Aorta (tissue), 5 donors: ENCODE measurements around the gene CANT1. TPM values are rescaled to one million over a fixed set of nuclear protein-coding genes. Genes with fewer than 3 reads are reported as not detected.

Experiments
- ATAC-seq: fragments of 200-7000 bp; cut with Tn5 transposase; one replicate; pipeline ENCODE4 v1.9.1; 2022; ENCODE audit warnings: moderate library complexity; ENCODE audit not compliant: low FRiP score
- DNase-seq, 2 donors: peaks; one replicate each; pipeline ENCODE4 v3.0.0-alpha.2; 2020
- H3K27ac ChIP-seq, 2 donors: one replicate each; pipeline ENCODE4 v1.5.1; 2013; ENCODE audit warnings: low read length in 2 of 2, mild to moderate bottlenecking in 2 of 2, moderate library complexity in 2 of 2, control low read depth in 1 of 2, inconsistent platforms in 1 of 2, low read depth in 1 of 2
- H3K27me3 ChIP-seq, 2 donors: one replicate each; pipeline ENCODE4 v1.6.1; 2013; ENCODE audit warnings: control low read depth in 1 of 2, low read length in 1 of 2, mild to moderate bottlenecking in 1 of 2, moderate library complexity in 1 of 2; ENCODE audit not compliant: insufficient read depth in 2 of 2, control insufficient read depth in 1 of 2
- H3K36me3 ChIP-seq, 2 donors: one replicate each; pipeline ENCODE4 v1.6.1; 2013; ENCODE audit warnings: control low read depth in 1 of 2, low read length in 1 of 2, mild to moderate bottlenecking in 1 of 2; ENCODE audit not compliant: insufficient read depth in 2 of 2, control insufficient read depth in 1 of 2
- H3K4me1 ChIP-seq, 2 donors: one replicate each; pipeline ENCODE4 v1.6.1; 2013; ENCODE audit warnings: low read length in 2 of 2, control low read depth in 1 of 2, mild to moderate bottlenecking in 1 of 2, moderate library complexity in 1 of 2; ENCODE audit not compliant: insufficient read depth in 2 of 2, control insufficient read depth in 1 of 2
- H3K4me3 ChIP-seq, 2 donors: one replicate each; pipeline ENCODE4 v1.5.1; 2013; ENCODE audit warnings: low read length in 2 of 2, control low read depth in 1 of 2, mild to moderate bottlenecking in 1 of 2
- H3K9me3 ChIP-seq: one replicate; pipeline ENCODE4 v1.6.1; 2013; ENCODE audit warnings: mild to moderate bottlenecking, low read length; ENCODE audit not compliant: control insufficient read depth
- WGBS, 2 donors: extraction: QIAGEN DNeasy Blood & Tissue Kit; methylation state at CpG; one replicate each; pipeline ENCODE4 v1.1.7; 2013; 5-methylcytosine and 5-hydroxymethylcytosine counted together
- intact Hi-C, 2 donors: fragments of 100-400 bp; cut with DNase I; formaldehyde crosslinking; loops; one replicate each; pipeline versions ENCODE4 v1.14.2 to v1.15.0; 2022
- polyA plus RNA-seq, 2 donors: library from polyadenylated mRNA; stranded (reverse); fragments of 200-250 nt; gene quantifications; one replicate each; pipeline ENCODE4 v1.2.3, GENCODE V29; 2013
- total RNA-seq, 2 donors: library from RNA; stranded (reverse); fragmentation: NEBNext Ultra II Directional; extraction: Animal tissue kit (Norgen Biotek cat#: 25700); gene quantifications; one replicate each; pipeline ENCODE4 v1.2.1, GENCODE V29; 2021
- donor health status: healthy with polysubstance abuse.
- donor health status: Bipolar disorder and iron deficiency.
- donor health status: DM: no; HTN: no; CAD: no.
- donor health status: DM: no; HTN: no; CAD: no.
- donor health status: DM: yes; HTN: yes; CAD: no.

The CANT1 gene
- total and polyA plus RNA-seq, 4 donors: 11.0 to 45.5 (median 26.0) TPM

- 78 to 83% methylated on average over 23 of the region's 23 CpGs for WGBS, 2 donors
- Histone ChIP-seq H3K4me1 (no peaks in the 10 kb centered on the region), H3K27me3 (no peaks in the 10 kb centered on the region), H3K27ac (no peak overlapping the region), H3K9me3 (no peaks in the 10 kb centered on the region), H3K4me3 (no peak overlapping the region), H3K36me3 (no peaks in the 10 kb centered on the region)
- DNase-seq: no peak
- intact Hi-C loops: loop anchor here (5.0 kb wide), 4 partner anchors 37 to 107 kb away; no protein-coding TSS in a partner anchor
- no peak for ATAC-seq
These were observed 35.6 kb downstream of the CANT1 start for GRCh38 chr17:78973792-78974520.

GRCh38 chr17:78973196-78973595 lies 36.4 kb downstream of the CANT1 start:
- H3K27me3 ChIP-seq: no peaks in the 10 kb centered on the region
- intact Hi-C loops: loop anchor here (5.0 kb wide), 4 partner anchors 36 to 106 kb away; no protein-coding TSS in a partner anchor
- DNase-seq (no peak), ATAC-seq (no peak)
- no peak overlapping the region for H3K27ac ChIP-seq
- H3K4me1 ChIP-seq: no peaks in the 10 kb centered on the region
- no peaks in the 10 kb centered on the region for H3K9me3 ChIP-seq
- no peaks in the 10 kb centered on the region for H3K36me3 ChIP-seq
- no peak overlapping the region for H3K4me3 ChIP-seq
- WGBS, 2 donors: 77 to 86% methylated on average over 11 of the region's 11 CpGs

GRCh38 chr17:78972507-78973105 lies 37.0 kb downstream of the CANT1 start:
- no peaks in the 10 kb centered on the region for H3K4me1 ChIP-seq
- no peak overlapping the region for H3K27ac ChIP-seq
- H3K36me3 ChIP-seq: no peaks in the 10 kb centered on the region
- no peak for DNase-seq
- intact Hi-C loops: loop anchor here (5.0 kb wide), 4 partner anchors 35 to 105 kb away; no protein-coding TSS in a partner anchor
- ATAC-seq: no peak
- H3K27me3 ChIP-seq: no peaks in the 10 kb centered on the region
- 89 to 92% methylated on average over 15 of the region's 15 CpGs for whole genome bisulfite sequencing, 2 donors
- no peaks in the 10 kb centered on the region for H3K9me3 ChIP-seq
- no peak overlapping the region for H3K4me3 ChIP-seq

- no peak overlapping the region for H3K4me3 ChIP-seq
- intact Hi-C loops: loop anchor here (1.0 to 5.0 kb wide), 5 partner anchors 35 to 107 kb away; no protein-coding TSS in a partner anchor
- no peak for DNase-seq
- 76 to 78% methylated on average over 22 of the region's 22 CpGs for WGBS, 2 donors
- no peak overlapping the region for H3K27ac ChIP-seq
- H3K36me3 ChIP-seq: no peaks in the 10 kb centered on the region
- no peaks in the 10 kb centered on the region for H3K4me1 ChIP-seq
- no peaks in the 10 kb centered on the region for H3K27me3 ChIP-seq
- ATAC-seq: no peak
- no peaks in the 10 kb centered on the region for H3K9me3 ChIP-seq
These were observed 37.6 kb downstream of the CANT1 start for GRCh38 chr17:78971756-78972506.

GRCh38 chr17:78970834-78971755 lies 38.5 kb downstream of the CANT1 start:
- ATAC-seq (peak; percentile 71), DNase-seq (peak; percentile 89 to 94)
- Histone ChIP-seq H3K4me3 (no peak overlapping the region), H3K9me3 (no peaks in the 10 kb centered on the region), H3K27me3 (no peaks in the 10 kb centered on the region), H3K4me1 (no peaks in the 10 kb centered on the region), H3K27ac (no peak overlapping the region), H3K36me3 (no peaks in the 10 kb centered on the region)
- intact Hi-C loops: loop anchor here (1.0 to 5.0 kb wide), 5 partner anchors 34 to 106 kb away; no protein-coding TSS in a partner anchor
- WGBS, 2 donors: 26 to 30% methylated on average over 33 of the region's 33 CpGs

GRCh38 chr17:78969865-78970264 lies 39.7 kb downstream of the CANT1 start:
- DNase-seq: no peak
- no peaks in the 10 kb centered on the region for H3K27me3 ChIP-seq
- WGBS, 2 donors: 90% methylated on average over 9 of the region's 9 CpGs
- no peak overlapping the region for H3K27ac ChIP-seq
- H3K36me3 ChIP-seq: no peaks in the 10 kb centered on the region
- ATAC-seq: no peak
- H3K9me3 ChIP-seq: no peaks in the 10 kb centered on the region
- no peaks in the 10 kb centered on the region for H3K4me1 ChIP-seq
- H3K4me3 ChIP-seq: no peak overlapping the region
- intact Hi-C loops: loop anchor here (5.0 kb wide), 4 partner anchors 33 to 103 kb away; no protein-coding TSS in a partner anchor

- Histone ChIP-seq H3K27me3 (no peaks in the 10 kb centered on the region), H3K9me3 (no peaks in the 10 kb centered on the region), H3K4me1 (no peaks in the 10 kb centered on the region), H3K4me3 (no peak overlapping the region), H3K36me3 (no peaks in the 10 kb centered on the region), H3K27ac (no peak overlapping the region)
- ATAC-seq: no peak
- DNase-seq: no peak
- intact Hi-C loops: no loop called here
- 93 to 94% methylated on average over 21 of the region's 21 CpGs for WGBS, 2 donors
These were observed 41.7 kb downstream of the CANT1 start for GRCh38 chr17:78967782-78968362.
